GM20431 (cell line): Measurements from ENCODE around the gene RAB3GAP2.
"Not testable (repeated sequence)": the region's sequence is repeated elsewhere in the genome, so short reads cannot be mapped to it uniquely, and the experiment has no call there.

Experiments used
- in situ Hi-C: fragments of 300-500 bp; cut with MseI, MboI; formaldehyde crosslinking; loops from one replicate; pipeline ENCODE4 v1.15.0; 2020; ENCODE audit warnings: low sequenced_read_pairs; ENCODE audit not compliant: unreplicated experiment

The RAB3GAP2 gene

GRCh38 chr1:220272047-220272840, at the start of gene RAB3GAP2:
TSS of gene RAB3GAP2 (minus strand) at chr1:220272453. CDS start at chr1:220272337, 116 bp downstream.
- in situ Hi-C loops, result no loop called here

- in situ Hi-C loops, result no loop called here
Measured at GRCh38 chr1:220321758-220322157, 49.5 kb upstream of the RAB3GAP2 start.

- in situ Hi-C loops, result no loop called here
Measured at GRCh38 chr1:220320709-220321108, 48.5 kb upstream of the RAB3GAP2 start.

GRCh38 chr1:220318673-220319072, 46.4 kb upstream of the RAB3GAP2 start:
- in situ Hi-C loops, result no loop called here

- in situ Hi-C loops, result no loop called here
Measured at GRCh38 chr1:220317161-220317560, 44.9 kb upstream of the RAB3GAP2 start.

GRCh38 chr1:220316305-220316704, 44.1 kb upstream of the RAB3GAP2 start:
- in situ Hi-C loops, result no loop called here

- in situ Hi-C loops, result no loop called here
Measured at GRCh38 chr1:220315070-220315839, 43.0 kb upstream of the RAB3GAP2 start.

- in situ Hi-C loops, result no loop called here
Measured at GRCh38 chr1:220313576-220313975, 41.3 kb upstream of the RAB3GAP2 start.

GRCh38 chr1:220310147-220310546, 37.9 kb upstream of the RAB3GAP2 start:
- in situ Hi-C loops, result not testable (repeated sequence)

GRCh38 chr1:220307607-220308006, 35.4 kb upstream of the RAB3GAP2 start:
- in situ Hi-C loops, result no loop called here

GRCh38 chr1:220306339-220306738, 34.1 kb upstream of the RAB3GAP2 start:
- in situ Hi-C loops, result no loop called here

GRCh38 chr1:220303871-220304270, 31.6 kb upstream of the RAB3GAP2 start:
- in situ Hi-C loops, result no loop called here

- in situ Hi-C loops, result no loop called here
Measured at GRCh38 chr1:220301630-220302029, 29.4 kb upstream of the RAB3GAP2 start.

GRCh38 chr1:220300442-220301121, 28.3 kb upstream of the RAB3GAP2 start:
- in situ Hi-C loops, result no loop called here

- in situ Hi-C loops, result no loop called here
Measured at GRCh38 chr1:220299337-220299736, 27.1 kb upstream of the RAB3GAP2 start.

- in situ Hi-C loops, result no loop called here
Measured at GRCh38 chr1:220298470-220299205, 26.4 kb upstream of the RAB3GAP2 start.

GRCh38 chr1:220296981-220297380, 24.7 kb upstream of the RAB3GAP2 start:
- in situ Hi-C loops, result no loop called here

- in situ Hi-C loops, result no loop called here
Measured at GRCh38 chr1:220294846-220295301, 22.6 kb upstream of the RAB3GAP2 start.

- in situ Hi-C loops, result no loop called here
Measured at GRCh38 chr1:220291580-220291979, 19.3 kb upstream of the RAB3GAP2 start.
